K562 (cell line): ENCODE results near the gene CALCB. TPM values are rescaled to one million over a fixed set of nuclear protein-coding genes. Genes with fewer than 3 reads are reported as not detected.
"Not testable (repeated sequence)": the region's sequence is repeated elsewhere in the genome, so short reads cannot be mapped to it uniquely, and the experiment has no call there.

ENCODE experiments used
- ATAC-seq: fragments of 200-7000 bp; cut with Tn5 transposase; 3 replicates; pipeline ENCODE4 v1.9.1; 2020; ENCODE audit warnings: moderate library complexity
- BruUV-seq: library from RNA; stranded (reverse); fragments of 400-500 nt; replicated peaks from 2 replicates; lab custom pipeline; 2021; lab: Mats Ljungman, UMichigan
- CTCF ChIA-PET: fragments of 300-600 bp; formaldehyde crosslinking; extraction: SDS; loops from one replicate; lab custom pipeline; 2021; ENCODE audit warnings: low intra/inter-chr PET ratio; lab: Yijun Ruan, JAX
- POLR2A ChIA-PET: fragments of 300-600, 350-650 bp; sonication (Branson Sonifier 250); formaldehyde crosslinking; extraction: SDS; loops from one replicate; lab custom pipeline; 2021; ENCODE audit warnings: antibody characterized with exemption, inconsistent platforms; lab: Yijun Ruan, JAX
- DNase-seq, 4 experiments: peaks; one replicate each; pipeline versions ENCODE4 v3.0.0 to v3.0.0-alpha.2; 2011 to 2018; ENCODE audit warnings: low spot score in 3 of 4, mixed read lengths in 3 of 4; ENCODE audit errors: extremely low read depth in 1 of 4
- FAIRE-seq: peaks from 2 replicates; lab custom pipeline; 2011; peaks lifted over from hg19 to GRCh38; lab: Jason Lieb, UNC
- H2AFZ ChIP-seq: 2 replicates; pipeline ENCODE4 v1.6.0; 2011; ENCODE audit warnings: low read depth, low read length, control low read depth, inconsistent platforms
- H3K27ac ChIP-seq: fragments of 200-600 bp; 3 replicates; pipeline ENCODE4 v1.8.0; 2011; ENCODE audit warnings: low read depth, mild to moderate bottlenecking, control low read depth, inconsistent platforms, low read length, moderate library complexity, mixed read lengths; ENCODE audit errors: extremely low read depth
- H3K27me3 ChIP-seq, 2 experiments: fragments of 300-600 bp in 1 of 2; 2 replicates in 1 of 2; 3 replicates in 1 of 2; pipeline versions ENCODE4 v1.6.0 to v1.8.0; 2011; ENCODE audit warnings: inconsistent platforms in 2 of 2, low read length in 2 of 2, mild to moderate bottlenecking in 1 of 2, mixed read lengths in 1 of 2, moderate library complexity in 1 of 2; ENCODE audit not compliant: control insufficient read depth in 2 of 2, insufficient read depth in 2 of 2
- H3K36me3 ChIP-seq: fragments of 300-600 bp; 3 replicates; pipeline ENCODE4 v1.8.0; 2011; ENCODE audit warnings: mild to moderate bottlenecking, low read length, inconsistent platforms; ENCODE audit not compliant: control insufficient read depth, insufficient read depth
- H3K4me1 ChIP-seq, 2 experiments: fragments of 200-600 bp in 1 of 2; replicated peaks in 1 of 2; 2 replicates in 1 of 2; 3 replicates in 1 of 2; pipeline versions ENCODE4 v1.5.1 to v1.8.0; 2011; ENCODE audit warnings: inconsistent platforms in 2 of 2, low read length in 2 of 2, mild to moderate bottlenecking in 1 of 2, mixed read lengths in 1 of 2, moderate library complexity in 1 of 2; ENCODE audit not compliant: control insufficient read depth in 2 of 2, insufficient read depth in 2 of 2
- H3K4me2 ChIP-seq: 2 replicates; pipeline ENCODE4 v1.6.1; 2011; ENCODE audit warnings: low read length, control low read depth, inconsistent platforms, mixed read lengths; ENCODE audit not compliant: insufficient read depth
- H3K4me3 ChIP-seq: fragments of 200-600 bp; sonication (generic), shearing (Covaris generic); 2 replicates; pipeline ENCODE4 v1.5.1; 2016; ENCODE audit warnings: control low read depth, inconsistent platforms
- H3K79me2 ChIP-seq: fragments of 200-600 bp; 3 replicates; pipeline ENCODE4 v1.8.0; 2011; ENCODE audit warnings: low read length, inconsistent platforms; ENCODE audit not compliant: control insufficient read depth, insufficient read depth
- H3K9ac ChIP-seq, 2 experiments: 2 replicates each; pipeline versions ENCODE4 v1.6.0 to v1.6.1; 2011; ENCODE audit warnings: low read depth in 2 of 2, low read length in 2 of 2, control low read depth in 1 of 2, inconsistent platforms in 1 of 2, mild to moderate bottlenecking in 1 of 2, mixed read lengths in 1 of 2; ENCODE audit not compliant: insufficient read depth in 1 of 2
- H3K9me1 ChIP-seq: one replicate; pipeline ENCODE4 v1.6.0; 2011; ENCODE audit warnings: inconsistent platforms, mild to moderate bottlenecking, low read length, moderate library complexity; ENCODE audit not compliant: control insufficient read depth, insufficient read depth
- H3K9me3 ChIP-seq: replicated peaks from 2 replicates; pipeline ENCODE4 v1.5.1; 2011; ENCODE audit warnings: low read depth, low read length, inconsistent platforms; ENCODE audit not compliant: control insufficient read depth, insufficient read depth
- H4K20me1 ChIP-seq: replicated peaks from 2 replicates; pipeline ENCODE4 v1.6.1; 2011; ENCODE audit warnings: low read length, inconsistent platforms, mixed read lengths; ENCODE audit not compliant: control insufficient read depth, insufficient read depth
- BCOR ChIP-seq: fragments of 450-650 bp; IDR thresholded peaks from 2 replicates; pipeline ENCODE4 v1.6.1; 2016
- DDX20 ChIP-seq: fragments of 450-650 bp; IDR thresholded peaks from 2 replicates; pipeline ENCODE4 v1.6.1; 2016; ENCODE audit warnings: missing genetic modification characterization, low read depth, mild to moderate bottlenecking, missing compliant biosample characterization, moderate library complexity
- NRF1 ChIP-seq, 2 experiments: fragments of 450-650 bp; IDR thresholded peaks in 1 of 2; conservative IDR thresholded peaks in 1 of 2; 2 replicates each; pipeline ENCODE4 v1.6.1; 2014; ENCODE audit warnings: mild to moderate bottlenecking in 2 of 2
- POLR2G ChIP-seq: fragments of 200-400 bp; formaldehyde crosslinking; IDR thresholded peaks from 2 replicates; pipeline ENCODE4 v1.6.1; 2017; ENCODE audit warnings: low read depth, mild to moderate bottlenecking, antibody characterized with exemption, low read length, moderate library complexity
- TAF7 ChIP-seq: fragments of 450-650 bp; IDR thresholded peaks from 2 replicates; pipeline ENCODE4 v1.6.1; 2016; ENCODE audit warnings: missing genetic modification characterization, missing compliant biosample characterization
- YY1 ChIP-seq, 3 experiments: IDR thresholded peaks; 2 replicates each; pipeline ENCODE4 v1.6.1; 2011; ENCODE audit warnings: low read length in 2 of 3, mild to moderate bottlenecking in 2 of 3, moderate library complexity in 2 of 3, borderline replicate concordance in 1 of 3, control low read depth in 1 of 3, low read depth in 1 of 3; ENCODE audit not compliant: insufficient read depth in 3 of 3, insufficient replicate concordance in 2 of 3, control insufficient read depth in 1 of 3, insufficient read length in 1 of 3; ENCODE audit errors: extremely low read depth in 1 of 3
- ZNF644 ChIP-seq: fragments of 200-800 bp; sonication (Bioruptor generic); IDR thresholded peaks from 2 replicates; pipeline ENCODE4 v1.6.1; 2016; ENCODE audit warnings: low read depth, missing genetic modification characterization, missing compliant biosample characterization
- WGBS: fragments of 100-300 bp; shearing (Covaris generic); methylation state at CpG from one replicate; pipeline ENCODE4 v1.1.6; 2016; ENCODE audit warnings: low coverage, mixed read lengths; ENCODE audit not compliant: insufficient coverage; ENCODE audit errors: missing lambda C conversion rate; 5-methylcytosine and 5-hydroxymethylcytosine counted together
- in situ Hi-C: fragments of 300-500 bp; cut with MboI; formaldehyde crosslinking; loops from 4 replicates; pipeline ENCODE4 v1.15.0; 2018; ENCODE audit warnings: inconsistent platforms, mixed read lengths
- intact Hi-C: fragments of 100-400 bp; cut with micrococcal nuclease; formaldehyde crosslinking; loops from 2 replicates; pipeline ENCODE4 v1.14.2; 2022
- polyA plus RNA-seq, 8 experiments: library from polyadenylated mRNA; depleted of rRNA in 4 of 8; stranded (reverse) in 5 of 8; unstranded in 3 of 8; fragments of >200 nt; fragmentation: Nextera tagmentation in 2 of 8; fragmentation: Illumina TruSeq in 1 of 8; extraction: Ambion mirVana in 2 of 8; extraction: Trizol in 1 of 8; gene quantifications; 2 replicates each; pipeline versions ENCODE4 v1.2.1 to v1.2.3, GENCODE V29; 2011 to 2014; ENCODE audit warnings: inconsistent platforms in 1 of 8, missing spikeins in 1 of 8
- total RNA-seq, 7 experiments: library from RNA; depleted of rRNA in 6 of 7; stranded (reverse); fragments of >200 nt in 6 of 7; fragmentation: Illumina TruSeq in 2 of 7; extraction: Trizol in 2 of 7; gene quantifications; 2 replicates each; pipeline versions ENCODE4 v1.2.1 to v1.2.3, GENCODE V29; 2011 to 2021; ENCODE audit warnings: low replicate concordance in 1 of 7
- TF ChIP-seq, protein P1 (sequence below): fragments of 250-450 bp; sonication (Bioruptor Pico); IDR thresholded peaks from 2 replicates; pipeline ENCODE4 v1.8.0; 2021; ENCODE audit warnings: mild to moderate bottlenecking, moderate library complexity
- TF ChIP-seq, protein P2 (sequence below): sonication (generic); formaldehyde crosslinking; IDR thresholded peaks from 2 replicates; pipeline ENCODE4 v1.8.0; 2022; ENCODE audit warnings: mild to moderate bottlenecking, missing genetic modification reagents

CALCB gene
- total and polyA plus RNA-seq, 9 of the 15 experiments (the other 6 are each of a cell fraction or from before 2014, with no cell fraction given): not detected

- TF ChIP-seq TAF7: no peak
These were observed 45.0 kb upstream of the CALCB start (continued) for GRCh38 chr11:15028379-15028778.

- intact Hi-C loops, FAIRE-seq: not testable (repeated sequence)
- WGBS: 0% methylated on average over 4 of the region's 4 CpGs
These were observed 41.4 kb upstream of the CALCB start for GRCh38 chr11:15031945-15032344.

GRCh38 chr11:15034687-15035267 is 38.6 kb upstream of the CALCB start:
- ATAC-seq (no peak; the same call in 2 of the 3 replicates), DNase-seq (no peak), FAIRE-seq (no peak)
- peaks cover 0 to 7% of the 10 kb centered on the region in 2 experiments; a peak in 2 of 5 replicates for H3K4me1 ChIP-seq
- H3K9me3 ChIP-seq: no peaks in the 10 kb centered on the region
- no peaks in the 10 kb centered on the region for H3K9me1 ChIP-seq
- peak overlapping the region; percentile 53 for H2AFZ ChIP-seq
- POLR2A ChIA-PET: no interaction called here
- no peak overlapping the region for H3K4me3 ChIP-seq
- CTCF ChIA-PET: no interaction called here
- no peaks in the 10 kb centered on the region for H3K79me2 ChIP-seq
- H3K27ac ChIP-seq: no peak overlapping the region
- WGBS: 3% methylated on average over 5 of the region's 5 CpGs
- H4K20me1 ChIP-seq: no peaks in the 10 kb centered on the region
- in situ Hi-C loops (no loop called here), intact Hi-C loops (no loop called here)
- no peaks in the 10 kb centered on the region; a peak in 1 of 5 replicates for H3K27me3 ChIP-seq
- H3K4me2 ChIP-seq: no peak overlapping the region
- H3K36me3 ChIP-seq: no peaks in the 10 kb centered on the region
- no TSS peak for BruUV-seq
- no peak overlapping the region; a peak in 1 of 4 replicates for H3K9ac ChIP-seq
- TF ChIP-seq BCOR: no peak
- TF ChIP-seq, protein P1, sequence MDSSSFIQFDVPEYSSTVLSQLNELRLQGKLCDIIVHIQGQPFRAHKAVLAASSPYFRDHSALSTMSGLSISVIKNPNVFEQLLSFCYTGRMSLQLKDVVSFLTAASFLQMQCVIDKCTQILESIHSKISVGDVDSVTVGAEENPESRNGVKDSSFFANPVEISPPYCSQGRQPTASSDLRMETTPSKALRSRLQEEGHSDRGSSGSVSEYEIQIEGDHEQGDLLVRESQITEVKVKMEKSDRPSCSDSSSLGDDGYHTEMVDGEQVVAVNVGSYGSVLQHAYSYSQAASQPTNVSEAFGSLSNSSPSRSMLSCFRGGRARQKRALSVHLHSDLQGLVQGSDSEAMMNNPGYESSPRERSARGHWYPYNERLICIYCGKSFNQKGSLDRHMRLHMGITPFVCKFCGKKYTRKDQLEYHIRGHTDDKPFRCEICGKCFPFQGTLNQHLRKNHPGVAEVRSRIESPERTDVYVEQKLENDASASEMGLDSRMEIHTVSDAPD (CRISPR knock-in tag): no peak
- TF ChIP-seq ZNF644 (tag): no peak
- TF ChIP-seq DDX20 (tag): no peak
- TF ChIP-seq NRF1 (conservative IDR thresholded peaks at IDR 0.05 in 1 of 2, IDR thresholded peaks at IDR 0.05 in 1 of 2): no peak
- TF ChIP-seq, protein P2, sequence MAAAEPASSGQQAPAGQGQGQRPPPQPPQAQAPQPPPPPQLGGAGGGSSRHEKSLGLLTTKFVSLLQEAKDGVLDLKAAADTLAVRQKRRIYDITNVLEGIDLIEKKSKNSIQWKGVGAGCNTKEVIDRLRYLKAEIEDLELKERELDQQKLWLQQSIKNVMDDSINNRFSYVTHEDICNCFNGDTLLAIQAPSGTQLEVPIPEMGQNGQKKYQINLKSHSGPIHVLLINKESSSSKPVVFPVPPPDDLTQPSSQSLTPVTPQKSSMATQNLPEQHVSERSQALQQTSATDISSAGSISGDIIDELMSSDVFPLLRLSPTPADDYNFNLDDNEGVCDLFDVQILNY (CRISPR knock-in tag): no peak
- no peak for TF ChIP-seq POLR2G

More at GRCh38 chr11:15031945-15032344, 41.4 kb upstream of the CALCB start:
- H4K20me1 ChIP-seq, H3K27ac ChIP-seq, CTCF ChIA-PET, DNase-seq, H3K9ac ChIP-seq, H3K9me3 ChIP-seq, H3K36me3 ChIP-seq, POLR2A ChIA-PET, H3K79me2 ChIP-seq, H3K4me1 ChIP-seq, BruUV-seq, H3K27me3 ChIP-seq, H3K9me1 ChIP-seq, H3K4me2 ChIP-seq, H3K4me3 ChIP-seq, in situ Hi-C loops: not testable (repeated sequence)
- H2AFZ ChIP-seq: peak overlapping the region; percentile 27; the same call in 1 of the 2 replicates
- peak; percentile 63; the same call in 2 of the 3 replicates for ATAC-seq
- peak in 1 of 3 experiments; percentile 64 for TF ChIP-seq YY1 (IDR thresholded peaks at IDR 0.05; ENCODE audit: borderline replicate concordance in 1 of 3, control insufficient read depth in 1 of 3, extremely low read depth in 1 of 3, insufficient read depth in 3 of 3, insufficient read length in 1 of 3, insufficient replicate concordance in 2 of 3, low read depth in 1 of 3, low read length in 2 of 3)
